Neural cell (in vitro differentiated cells): ENCODE measurements around the gene PLXNC1. TPM values are rescaled to one million over a fixed set of nuclear protein-coding genes. Genes with fewer than 3 reads are reported as not detected.

Experiments used
- H2AFZ ChIP-seq: fragments of 200-600, 300-800 bp; sonication (generic), shearing (Covaris generic); 2 replicates; pipeline ENCODE4 v1.6.0; 2014; ENCODE audit warnings: low read depth, mild to moderate bottlenecking, antibody characterized with exemption, low read length, moderate library complexity
- H3F3A ChIP-seq: fragments of 200-600 bp; shearing (Covaris generic); 2 replicates; pipeline ENCODE4 v1.6.1; 2016; ENCODE audit warnings: mild to moderate bottlenecking, moderate library complexity, mixed read lengths, antibody characterized with exemption, low read length; ENCODE audit not compliant: insufficient read depth, poor library complexity, severe bottlenecking
- H3K27ac ChIP-seq: fragments of 200-600, 300-800 bp; sonication (generic), shearing (Covaris generic); 2 replicates; pipeline ENCODE4 v1.5.1; 2014; ENCODE audit warnings: mild to moderate bottlenecking, low read length, moderate library complexity
- H3K27me3 ChIP-seq: fragments of 300-800, 200-600 bp; sonication (generic), shearing (Covaris generic); 2 replicates; pipeline ENCODE4 v1.6.0; 2014; ENCODE audit warnings: mild to moderate bottlenecking, low read depth, low read length, moderate library complexity; ENCODE audit not compliant: insufficient read depth
- H3K36me3 ChIP-seq: fragments of 300-800, 200-600 bp; sonication (generic), shearing (Covaris generic); 2 replicates; pipeline ENCODE4 v1.5.1; 2014; ENCODE audit warnings: mild to moderate bottlenecking, antibody characterized with exemption, low read length, moderate library complexity; ENCODE audit not compliant: insufficient read depth
- H3K4me2 ChIP-seq: fragments of 300-800, 200-600 bp; sonication (generic), shearing (Covaris generic); 2 replicates; pipeline ENCODE4 v1.6.0; 2014; ENCODE audit warnings: mild to moderate bottlenecking, low read length
- H3K4me3 ChIP-seq: fragments of 300-800, 200-600 bp; sonication (generic), shearing (Covaris generic); 2 replicates; pipeline ENCODE4 v1.5.1; 2014; ENCODE audit warnings: mild to moderate bottlenecking, low read length, moderate library complexity
- H3K79me2 ChIP-seq: fragments of 200-600 bp; shearing (Covaris generic); replicated peaks from 2 replicates; pipeline ENCODE4 v1.6.0; 2014; ENCODE audit warnings: mild to moderate bottlenecking, low read length, moderate library complexity; ENCODE audit not compliant: insufficient read depth
- H3K9ac ChIP-seq: fragments of 300-800, 200-600 bp; sonication (generic), shearing (Covaris generic); 2 replicates; pipeline ENCODE4 v1.6.1; 2016; ENCODE audit warnings: mild to moderate bottlenecking, low read length, mixed read lengths
- H3K9me2 ChIP-seq: fragments of 200-600 bp; shearing (Covaris generic); 2 replicates; pipeline ENCODE4 v1.6.1; 2016; ENCODE audit warnings: mild to moderate bottlenecking, low read length, mixed read lengths; ENCODE audit not compliant: insufficient read depth
- H3K9me3 ChIP-seq: fragments of 200-600, 300-800 bp; sonication (generic), shearing (Covaris generic); 2 replicates; pipeline ENCODE4 v1.6.1; 2016; ENCODE audit warnings: mild to moderate bottlenecking, mixed run types, low read length, moderate library complexity, mixed read lengths
- H4K20me1 ChIP-seq: fragments of 200-600 bp; shearing (Covaris generic); 2 replicates; pipeline ENCODE4 v1.6.1; 2016; ENCODE audit warnings: mild to moderate bottlenecking, mixed run types; ENCODE audit not compliant: insufficient read depth
- EP300 ChIP-seq: fragments of 450-650 bp; conservative IDR thresholded peaks from 2 replicates; pipeline ENCODE4 v1.6.1; 2014; ENCODE audit warnings: antibody characterized with exemption, mild to moderate bottlenecking, moderate library complexity; ENCODE audit not compliant: poor library complexity, severe bottlenecking
- EZH2 ChIP-seq: fragments of 200-600, 300-800 bp; shearing (Covaris generic), sonication (generic); IDR thresholded peaks from 2 replicates; pipeline ENCODE4 v1.6.1; 2014; ENCODE audit warnings: antibody characterized with exemption, low read length, borderline replicate concordance, mild to moderate bottlenecking; ENCODE audit not compliant: insufficient read depth, poor library complexity, severe bottlenecking
- MXI1 ChIP-seq: fragments of 450-650 bp; conservative IDR thresholded peaks from 2 replicates; pipeline ENCODE4 v1.6.1; 2014; ENCODE audit warnings: antibody characterized with exemption, mild to moderate bottlenecking; ENCODE audit not compliant: poor library complexity, severe bottlenecking
- POLR2AphosphoS5 ChIP-seq: IDR thresholded peaks from 2 replicates; pipeline ENCODE4 v1.6.1; 2012
- RAD21 ChIP-seq: fragments of 450-650 bp; conservative IDR thresholded peaks from 2 replicates; pipeline ENCODE4 v1.6.1; 2014; ENCODE audit warnings: antibody characterized with exemption, mild to moderate bottlenecking, moderate library complexity
- SMC3 ChIP-seq: fragments of 450-650 bp; conservative IDR thresholded peaks from 2 replicates; pipeline ENCODE4 v1.6.1; 2014; ENCODE audit warnings: antibody characterized with exemption, mild to moderate bottlenecking, moderate library complexity; ENCODE audit not compliant: poor library complexity
- TAF1 ChIP-seq: IDR thresholded peaks from 2 replicates; pipeline ENCODE4 v1.6.1; 2012; ENCODE audit warnings: low read depth
- polyA plus RNA-seq: library from polyadenylated mRNA; depleted of rRNA; stranded (reverse); fragments of >200 nt; gene quantifications from 2 replicates; pipeline ENCODE4 v1.2.3, GENCODE V29; 2014
- TF ChIP-seq, protein P1 (sequence below): fragments of 450-650 bp; IDR thresholded peaks from 2 replicates; pipeline ENCODE4 v1.5.1; 2014; ENCODE audit warnings: antibody characterized with exemption, mild to moderate bottlenecking, moderate library complexity; ENCODE audit not compliant: poor library complexity, severe bottlenecking
- TF ChIP-seq, protein P2 (sequence below): IDR thresholded peaks from 2 replicates; pipeline ENCODE4 v1.6.1; 2012; ENCODE audit warnings: borderline replicate concordance

Gene PLXNC1
- polyA plus RNA-seq, 1 donor from 2014 or later = 76.3 TPM

DNA sequence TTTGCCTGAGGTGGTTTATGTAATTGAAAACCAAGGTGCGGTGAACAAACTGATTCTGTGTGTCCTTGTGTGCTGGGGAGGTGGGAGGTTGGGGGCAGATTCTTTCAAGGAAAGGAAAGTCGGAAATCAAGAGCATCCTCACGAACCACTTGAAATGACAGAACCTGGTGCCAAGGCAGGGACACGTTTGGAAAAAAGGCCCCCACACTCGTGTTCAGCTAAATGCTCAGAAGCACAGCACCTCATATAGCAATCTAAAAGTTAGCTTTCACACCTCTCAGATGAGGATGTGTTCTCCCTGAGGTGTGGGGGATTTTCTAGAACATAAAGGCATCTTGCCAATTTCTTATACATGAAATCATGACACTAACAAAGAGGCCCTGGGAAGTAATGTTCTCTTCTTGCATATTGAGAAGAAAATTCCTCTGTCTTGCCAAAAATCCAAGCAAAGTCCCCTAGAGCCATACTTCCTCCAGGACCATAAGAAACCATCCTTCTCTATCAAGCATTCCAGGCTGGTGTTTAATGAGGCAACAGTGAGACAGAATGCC lies 119.6 kb downstream of the PLXNC1 start:
- H4K20me1 ChIP-seq = no peaks in the 10 kb centered on the region
- no peak overlapping the region for H3K4me3 ChIP-seq
- H3K27ac ChIP-seq = no peak overlapping the region
- no peak overlapping the region for H3K9ac ChIP-seq
- H2AFZ ChIP-seq = no peak overlapping the region
- H3K36me3 ChIP-seq = peaks cover 14% of the 10 kb centered on the region
- H3K79me2 ChIP-seq = no peaks in the 10 kb centered on the region
- no peaks in the 10 kb centered on the region for H3K9me2 ChIP-seq
- TF ChIP-seq EZH2 = no peak
- TF ChIP-seq EP300 = no peak
- TF ChIP-seq TAF1 = no peak
- TF ChIP-seq MXI1 = no peak
- no peak for TF ChIP-seq RAD21
- TF ChIP-seq, protein P1, sequence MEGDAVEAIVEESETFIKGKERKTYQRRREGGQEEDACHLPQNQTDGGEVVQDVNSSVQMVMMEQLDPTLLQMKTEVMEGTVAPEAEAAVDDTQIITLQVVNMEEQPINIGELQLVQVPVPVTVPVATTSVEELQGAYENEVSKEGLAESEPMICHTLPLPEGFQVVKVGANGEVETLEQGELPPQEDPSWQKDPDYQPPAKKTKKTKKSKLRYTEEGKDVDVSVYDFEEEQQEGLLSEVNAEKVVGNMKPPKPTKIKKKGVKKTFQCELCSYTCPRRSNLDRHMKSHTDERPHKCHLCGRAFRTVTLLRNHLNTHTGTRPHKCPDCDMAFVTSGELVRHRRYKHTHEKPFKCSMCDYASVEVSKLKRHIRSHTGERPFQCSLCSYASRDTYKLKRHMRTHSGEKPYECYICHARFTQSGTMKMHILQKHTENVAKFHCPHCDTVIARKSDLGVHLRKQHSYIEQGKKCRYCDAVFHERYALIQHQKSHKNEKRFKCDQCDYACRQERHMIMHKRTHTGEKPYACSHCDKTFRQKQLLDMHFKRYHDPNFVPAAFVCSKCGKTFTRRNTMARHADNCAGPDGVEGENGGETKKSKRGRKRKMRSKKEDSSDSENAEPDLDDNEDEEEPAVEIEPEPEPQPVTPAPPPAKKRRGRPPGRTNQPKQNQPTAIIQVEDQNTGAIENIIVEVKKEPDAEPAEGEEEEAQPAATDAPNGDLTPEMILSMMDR = no peak
- TF ChIP-seq, protein P2, sequence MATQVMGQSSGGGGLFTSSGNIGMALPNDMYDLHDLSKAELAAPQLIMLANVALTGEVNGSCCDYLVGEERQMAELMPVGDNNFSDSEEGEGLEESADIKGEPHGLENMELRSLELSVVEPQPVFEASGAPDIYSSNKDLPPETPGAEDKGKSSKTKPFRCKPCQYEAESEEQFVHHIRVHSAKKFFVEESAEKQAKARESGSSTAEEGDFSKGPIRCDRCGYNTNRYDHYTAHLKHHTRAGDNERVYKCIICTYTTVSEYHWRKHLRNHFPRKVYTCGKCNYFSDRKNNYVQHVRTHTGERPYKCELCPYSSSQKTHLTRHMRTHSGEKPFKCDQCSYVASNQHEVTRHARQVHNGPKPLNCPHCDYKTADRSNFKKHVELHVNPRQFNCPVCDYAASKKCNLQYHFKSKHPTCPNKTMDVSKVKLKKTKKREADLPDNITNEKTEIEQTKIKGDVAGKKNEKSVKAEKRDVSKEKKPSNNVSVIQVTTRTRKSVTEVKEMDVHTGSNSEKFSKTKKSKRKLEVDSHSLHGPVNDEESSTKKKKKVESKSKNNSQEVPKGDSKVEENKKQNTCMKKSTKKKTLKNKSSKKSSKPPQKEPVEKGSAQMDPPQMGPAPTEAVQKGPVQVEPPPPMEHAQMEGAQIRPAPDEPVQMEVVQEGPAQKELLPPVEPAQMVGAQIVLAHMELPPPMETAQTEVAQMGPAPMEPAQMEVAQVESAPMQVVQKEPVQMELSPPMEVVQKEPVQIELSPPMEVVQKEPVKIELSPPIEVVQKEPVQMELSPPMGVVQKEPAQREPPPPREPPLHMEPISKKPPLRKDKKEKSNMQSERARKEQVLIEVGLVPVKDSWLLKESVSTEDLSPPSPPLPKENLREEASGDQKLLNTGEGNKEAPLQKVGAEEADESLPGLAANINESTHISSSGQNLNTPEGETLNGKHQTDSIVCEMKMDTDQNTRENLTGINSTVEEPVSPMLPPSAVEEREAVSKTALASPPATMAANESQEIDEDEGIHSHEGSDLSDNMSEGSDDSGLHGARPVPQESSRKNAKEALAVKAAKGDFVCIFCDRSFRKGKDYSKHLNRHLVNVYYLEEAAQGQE = no peak
- TF ChIP-seq POLR2AphosphoS5 = no peak
- TF ChIP-seq SMC3 = no peak
- H3K27me3 ChIP-seq = no peaks in the 10 kb centered on the region
- no peak overlapping the region for H3K4me2 ChIP-seq
- H3F3A ChIP-seq = no peaks in the 10 kb centered on the region
- no peaks in the 10 kb centered on the region for H3K9me3 ChIP-seq

GRCh38 chr12:94269316-94269999 lies 121.1 kb downstream of the PLXNC1 start:
- Histone ChIP-seq H3K79me2 (no peaks in the 10 kb centered on the region), H3K36me3 (peaks cover 7% of the 10 kb centered on the region), H4K20me1 (no peaks in the 10 kb centered on the region), H3K4me3 (no peak overlapping the region), H2AFZ (no peak overlapping the region), H3F3A (no peaks in the 10 kb centered on the region), H3K9me2 (no peaks in the 10 kb centered on the region), H3K4me2 (no peak overlapping the region), H3K27me3 (no peaks in the 10 kb centered on the region), H3K9me3 (no peaks in the 10 kb centered on the region), H3K9ac (no peak overlapping the region), H3K27ac (no peak overlapping the region)
- TF ChIP-seq POLR2AphosphoS5 = no peak
- no peak for TF ChIP-seq MXI1
- TF ChIP-seq, protein P2 = no peak
- no peak for TF ChIP-seq TAF1
- TF ChIP-seq, protein P1 = no peak
- TF ChIP-seq SMC3 = no peak
- TF ChIP-seq EP300 = no peak
